HCT116 (cell line): ENCODE results near the gene SBNO2. TPM values are rescaled to one million over a fixed set of nuclear protein-coding genes. Genes with fewer than 3 reads are reported as not detected.

Experiments used
- ATAC-seq: fragments of 200-7000 bp; cut with Tn5 transposase; 2 replicates; pipeline ENCODE4 v1.9.1; 2020; ENCODE audit warnings: mild to moderate bottlenecking, moderate library complexity
- BruUV-seq: library from RNA; stranded (reverse); fragments of 400-500 nt; replicated peaks from 2 replicates; lab custom pipeline; 2021; lab: Mats Ljungman, UMichigan
- CTCF ChIA-PET: fragments of 300-600 bp; sonication (Branson Sonifier 250); formaldehyde crosslinking; loops from one replicate; lab custom pipeline; 2021; ENCODE audit warnings: antibody characterized with exemption; lab: Charles Lee
- POLR2A ChIA-PET: fragments of 300-600, 350-600 bp; sonication (Branson Sonifier 250); formaldehyde crosslinking; loops from one replicate; lab custom pipeline; 2021; ENCODE audit warnings: antibody characterized with exemption; lab: Charles Lee
- RAD21 ChIA-PET, 2 experiments: fragments of 300-600 bp; sonication (Branson Sonifier 250); formaldehyde crosslinking; loops; one replicate each; lab custom pipeline; 2023; ENCODE audit warnings: low total read pairs in 2 of 2; ENCODE audit not compliant: uncharacterized antibody in 2 of 2, unreplicated experiment in 2 of 2, low non-redundant PET in 1 of 2; lab: Charles Lee
- DNase-seq: peaks from one replicate; pipeline ENCODE4 v3.0.0-alpha.2; 2010; ENCODE audit warnings: low read depth, low spot score
- H2AFZ ChIP-seq: fragments of 200-600 bp; shearing (Covaris generic), sonication (generic); 2 replicates; pipeline ENCODE4 v1.6.1; 2017; ENCODE audit warnings: low read depth, mixed run types, mixed read lengths, antibody characterized with exemption, low read length; ENCODE audit not compliant: poor library complexity, severe bottlenecking
- H3K27ac ChIP-seq: 2 replicates; pipeline ENCODE4 v1.5.1; 2012; ENCODE audit warnings: low read depth, low read length
- H3K27me3 ChIP-seq: fragments of 200-600 bp; sonication (generic); 2 replicates; pipeline ENCODE4 v1.6.1; 2016; ENCODE audit warnings: mixed run types, low read length, mixed read lengths; ENCODE audit not compliant: insufficient read depth
- H3K36me3 ChIP-seq, 2 experiments: fragments of 200-500 bp in 1 of 2; fragments of 200-600 bp in 1 of 2; sonication (Bioruptor generic) in 1 of 2; sonication (generic) in 1 of 2; 2 replicates each; pipeline versions ENCODE4 v1.5.1 to v1.6.1; 2014 to 2016; ENCODE audit warnings: low read length in 2 of 2, inconsistent platforms in 1 of 2, mixed read lengths in 1 of 2, mixed run types in 1 of 2; ENCODE audit not compliant: insufficient read depth in 2 of 2, control insufficient read depth in 1 of 2
- H3K4me1 ChIP-seq, 2 experiments: fragments of 200-600 bp in 1 of 2; sonication (generic) in 1 of 2; 2 replicates each; pipeline versions ENCODE4 v1.5.1 to v1.6.1; 2012 to 2017; ENCODE audit warnings: low read length in 2 of 2, inconsistent platforms in 1 of 2, mild to moderate bottlenecking in 1 of 2, mixed read lengths in 1 of 2, mixed run types in 1 of 2, moderate library complexity in 1 of 2; ENCODE audit not compliant: insufficient read depth in 2 of 2, control insufficient read depth in 1 of 2
- H3K4me2 ChIP-seq: fragments of 200-600 bp; sonication (generic); 2 replicates; pipeline ENCODE4 v1.6.1; 2017; ENCODE audit warnings: mixed run types, low read length, mixed read lengths
- H3K4me3 ChIP-seq, 2 experiments: fragments of 200-600 bp in 1 of 2; sonication (generic) in 1 of 2; replicated peaks in 1 of 2; 2 replicates each; pipeline ENCODE4 v1.5.1; 2011 to 2016; ENCODE audit warnings: low read length in 2 of 2, control low read depth in 1 of 2, low read depth in 1 of 2, mild to moderate bottlenecking in 1 of 2, mixed read lengths in 1 of 2, mixed run types in 1 of 2
- H3K79me2 ChIP-seq: fragments of 200-600 bp; sonication (generic); 2 replicates; pipeline ENCODE4 v1.6.1; 2017; ENCODE audit warnings: mild to moderate bottlenecking, mixed run types, low read length, moderate library complexity, mixed read lengths; ENCODE audit not compliant: insufficient read depth
- H3K9ac ChIP-seq: fragments of 200-600 bp; sonication (generic); 2 replicates; pipeline ENCODE4 v1.6.1; 2016; ENCODE audit warnings: low read length, mixed read lengths
- H3K9me2 ChIP-seq: fragments of 200-600 bp; sonication (generic), shearing (Covaris generic); 2 replicates; pipeline ENCODE4 v1.6.1; 2017; ENCODE audit warnings: mixed run types, mild to moderate bottlenecking, moderate library complexity; ENCODE audit not compliant: insufficient read depth
- H3K9me3 ChIP-seq, 2 experiments: fragments of 200-500 bp in 1 of 2; fragments of 200-600 bp in 1 of 2; sonication (Bioruptor generic) in 1 of 2; sonication (generic) in 1 of 2; 2 replicates each; pipeline ENCODE4 v1.6.1; 2014 to 2017; ENCODE audit warnings: low read length in 2 of 2, mixed read lengths in 2 of 2, inconsistent platforms in 1 of 2, low read depth in 1 of 2, mild to moderate bottlenecking in 1 of 2, mixed run types in 1 of 2, moderate library complexity in 1 of 2; ENCODE audit not compliant: control insufficient read depth in 1 of 2, insufficient read depth in 1 of 2
- H4K20me1 ChIP-seq: fragments of 200-600 bp; sonication (generic), shearing (Covaris generic); 2 replicates; pipeline ENCODE4 v1.6.1; 2017; ENCODE audit warnings: mixed run types, mild to moderate bottlenecking, moderate library complexity; ENCODE audit not compliant: insufficient read depth
- EZH2 ChIP-seq: fragments of 200-600 bp; sonication (generic); IDR thresholded peaks from 2 replicates; pipeline ENCODE4 v1.6.1; 2017; ENCODE audit warnings: antibody characterized with exemption, mixed run types
- MAX ChIP-seq: IDR thresholded peaks from 2 replicates; pipeline ENCODE4 v1.6.1; 2012
- POLR2A ChIP-seq: IDR thresholded peaks from 2 replicates; pipeline ENCODE4 v1.7.0; 2011; ENCODE audit warnings: borderline replicate concordance; ENCODE audit not compliant: insufficient read depth, insufficient read length; ENCODE audit errors: extremely low read depth
- SRF ChIP-seq: IDR thresholded peaks from 2 replicates; pipeline ENCODE4 v1.6.1; 2012; ENCODE audit warnings: low read depth
- YY1 ChIP-seq: IDR thresholded peaks from 2 replicates; pipeline ENCODE4 v1.6.1; 2011; ENCODE audit warnings: low read length, low read depth, moderate library complexity, mild to moderate bottlenecking; ENCODE audit not compliant: insufficient replicate concordance; ENCODE audit errors: extremely low read depth
- ZNF274 ChIP-seq: fragments of 200-500 bp; sonication (Bioruptor generic); IDR thresholded peaks from 2 replicates; pipeline ENCODE4 v1.6.1; 2014; ENCODE audit warnings: mild to moderate bottlenecking, low read depth, low read length, inconsistent platforms
- intact Hi-C: fragments of 100-400 bp; cut with micrococcal nuclease; formaldehyde crosslinking; loops from 2 replicates; pipeline ENCODE4 v1.10.0; 2022
- total RNA-seq: library from RNA; stranded (reverse); gene quantifications from one replicate; pipeline ENCODE4 v1.2.1, GENCODE V29; 2021; ENCODE audit not compliant: unreplicated experiment
- TF ChIP-seq, protein P1 (sequence below): IDR thresholded peaks from 2 replicates; pipeline ENCODE4 v1.6.1; 2011; ENCODE audit warnings: mild to moderate bottlenecking, low read length, moderate library complexity; ENCODE audit not compliant: insufficient replicate concordance; ENCODE audit errors: extremely low read depth

SBNO2 gene
- total RNA-seq, 1 experiment from 2014 or later: 66.4 TPM

DNA sequence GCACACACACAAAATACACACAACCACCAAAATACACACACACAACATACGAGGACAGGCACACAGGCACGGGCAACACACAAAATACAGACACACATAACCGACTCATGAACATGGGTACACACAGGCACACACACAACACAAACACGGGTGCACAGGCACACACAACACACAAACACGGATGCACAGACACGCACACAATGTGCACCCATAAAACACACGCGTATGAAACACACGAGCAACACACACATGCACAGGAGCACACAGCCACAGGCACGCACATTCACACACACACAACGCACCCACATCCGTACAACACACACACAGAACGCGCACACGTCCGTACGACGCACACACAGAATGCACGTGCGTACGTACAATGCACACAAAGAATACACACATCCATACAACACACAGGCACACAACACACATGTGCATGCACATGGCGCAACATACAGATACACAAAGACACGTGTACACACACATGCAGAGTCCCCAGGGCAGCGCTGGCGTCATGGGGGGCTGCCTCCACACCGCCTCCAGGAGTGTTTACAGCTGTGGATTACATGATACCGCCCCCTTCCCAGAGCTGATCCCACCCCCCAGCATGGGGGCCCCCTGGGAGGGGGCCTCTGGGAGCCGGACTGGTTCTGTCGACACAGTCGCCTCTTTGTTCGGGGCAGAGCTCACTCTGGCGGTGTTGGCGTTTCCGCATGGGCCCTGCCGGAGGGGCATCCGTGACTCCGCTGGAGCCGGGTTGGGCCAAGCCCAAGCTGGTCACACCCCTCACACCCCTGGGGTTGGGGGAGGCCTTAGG is 2.9 kb downstream of the SBNO2 start:
- Histone ChIP-seq H3K9me3 (no peaks in the 10 kb centered on the region), H3K79me2 (peaks cover 79% of the 10 kb centered on the region), H3K4me2 (peak overlapping the region; percentile 28; the same call in 1 of the 2 replicates), H3K9ac (no peak overlapping the region), H2AFZ (no peak overlapping the region), H3K9me2 (no peaks in the 10 kb centered on the region), H3K4me1 (peaks cover 42 to 66% of the 10 kb centered on the region in 2 experiments), H3K4me3 (no peak overlapping the region), H4K20me1 (no peaks in the 10 kb centered on the region), H3K36me3 (peaks cover 3 to 17% of the 10 kb centered on the region in 2 experiments; a peak in 2 of 4 replicates), H3K27me3 (no peaks in the 10 kb centered on the region), H3K27ac (no peak overlapping the region; the same call in 1 of the 2 replicates)
- RAD21 ChIA-PET: no interaction called here
- POLR2A ChIA-PET: no interaction called here
- TF ChIP-seq SRF (no peak), POLR2A (no peak), ZNF274 (no peak), YY1 (no peak), EZH2 (no peak)
- no TSS peak for BruUV-seq
- DNase-seq (no peak), ATAC-seq (no peak)
- CTCF ChIA-PET: no interaction called here
- intact Hi-C loops: no loop called here

- ATAC-seq: no peak
- no TSS peak for BruUV-seq
- Histone ChIP-seq H4K20me1 (no peaks in the 10 kb centered on the region), H3K4me2 (peak overlapping the region; percentile 50), H3K36me3 (peaks cover 3 to 17% of the 10 kb centered on the region in 2 experiments; a peak in 2 of 4 replicates), H3K27me3 (no peaks in the 10 kb centered on the region), H3K4me3 (no peak overlapping the region), H3K4me1 (peaks cover 33 to 59% of the 10 kb centered on the region in 2 experiments), H3K9me3 (no peaks in the 10 kb centered on the region), H3K79me2 (peaks cover 87% of the 10 kb centered on the region), H3K9ac (peak overlapping the region; percentile 40; the same call in 1 of the 2 replicates), H2AFZ (no peak overlapping the region), H3K9me2 (no peaks in the 10 kb centered on the region)
- intact Hi-C loops: no loop called here
- ChIA-PET RAD21 (no interaction called here), CTCF (no interaction called here)
- TF ChIP-seq MAX: no peak
- TF ChIP-seq, protein P1, sequence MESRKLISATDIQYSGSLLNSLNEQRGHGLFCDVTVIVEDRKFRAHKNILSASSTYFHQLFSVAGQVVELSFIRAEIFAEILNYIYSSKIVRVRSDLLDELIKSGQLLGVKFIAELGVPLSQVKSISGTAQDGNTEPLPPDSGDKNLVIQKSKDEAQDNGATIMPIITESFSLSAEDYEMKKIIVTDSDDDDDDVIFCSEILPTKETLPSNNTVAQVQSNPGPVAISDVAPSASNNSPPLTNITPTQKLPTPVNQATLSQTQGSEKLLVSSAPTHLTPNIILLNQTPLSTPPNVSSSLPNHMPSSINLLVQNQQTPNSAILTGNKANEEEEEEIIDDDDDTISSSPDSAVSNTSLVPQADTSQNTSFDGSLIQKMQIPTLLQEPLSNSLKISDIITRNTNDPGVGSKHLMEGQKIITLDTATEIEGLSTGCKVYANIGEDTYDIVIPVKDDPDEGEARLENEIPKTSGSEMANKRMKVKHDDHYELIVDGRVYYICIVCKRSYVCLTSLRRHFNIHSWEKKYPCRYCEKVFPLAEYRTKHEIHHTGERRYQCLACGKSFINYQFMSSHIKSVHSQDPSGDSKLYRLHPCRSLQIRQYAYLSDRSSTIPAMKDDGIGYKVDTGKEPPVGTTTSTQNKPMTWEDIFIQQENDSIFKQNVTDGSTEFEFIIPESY: no peak
- TF ChIP-seq, all 23 proteins: peak for 0
- POLR2A ChIA-PET: no interaction called here
- DNase-seq: no peak
- peak overlapping the region; percentile 60; the same call in 1 of the 2 replicates for H3K27ac ChIP-seq
Measured at GRCh38 chr19:1169921-1170885, 3.9 kb downstream of the SBNO2 start.
